GM10847 (cell line): ENCODE data around the gene LAMA2.

ENCODE experiments used
- POLR2A ChIP-seq: IDR thresholded peaks from 2 replicates; pipeline ENCODE4 v1.6.1; 2011; ENCODE audit not compliant: insufficient read length; ENCODE audit errors: extremely low read depth

Gene LAMA2

DNA sequence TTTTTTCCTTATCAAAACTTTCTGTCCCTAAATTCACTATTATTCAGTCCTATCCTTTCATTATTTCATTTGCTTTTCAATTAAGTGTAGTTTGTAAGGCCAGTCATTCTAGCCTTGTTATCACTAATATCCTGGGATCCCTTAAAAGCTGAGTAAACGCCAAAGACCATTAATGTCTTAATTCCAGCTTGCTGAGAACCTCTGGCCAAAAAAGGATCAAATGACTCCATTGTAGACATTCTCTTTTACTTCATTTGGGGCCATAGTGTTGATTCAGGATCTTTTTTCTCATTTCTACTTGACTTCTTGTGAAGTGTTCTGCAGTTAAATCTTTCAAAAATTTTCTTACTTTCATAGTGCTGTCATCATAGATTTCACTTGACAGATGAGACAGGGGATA, 379.7 kb downstream of the LAMA2 start:
- no peak for TF ChIP-seq POLR2A

- no peak for TF ChIP-seq POLR2A
Observed at GRCh38 chr6:129263176-129263575, 380.2 kb downstream of the LAMA2 start.

GRCh38 chr6:129264480-129265045, 381.6 kb downstream of the LAMA2 start:
- TF ChIP-seq POLR2A = no peak

GRCh38 chr6:129267028-129267427, 384.1 kb downstream of the LAMA2 start:
- TF ChIP-seq POLR2A = no peak

DNA sequence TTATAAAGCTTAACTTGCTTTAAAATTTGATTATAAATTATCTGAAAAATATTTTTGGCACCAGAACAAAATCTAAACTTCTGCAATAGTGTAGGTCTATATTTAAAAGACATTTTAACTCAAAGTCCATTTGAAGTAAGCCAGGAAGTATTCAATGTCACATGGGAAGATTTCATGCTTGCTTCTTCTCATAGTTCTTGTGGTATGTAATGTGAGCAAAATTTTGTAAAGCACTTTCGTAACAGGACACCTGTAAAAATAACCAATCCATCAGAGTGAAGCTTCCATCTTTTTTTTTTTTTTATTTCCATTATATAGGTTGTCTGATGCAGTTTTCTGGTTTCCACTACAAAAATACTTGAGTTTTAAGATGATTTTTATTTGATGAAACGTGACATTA, 386.1 kb downstream of the LAMA2 start:
- TF ChIP-seq POLR2A = no peak

- no peak for TF ChIP-seq POLR2A
Observed at GRCh38 chr6:129269891-129270290, 387.0 kb downstream of the LAMA2 start.

DNA sequence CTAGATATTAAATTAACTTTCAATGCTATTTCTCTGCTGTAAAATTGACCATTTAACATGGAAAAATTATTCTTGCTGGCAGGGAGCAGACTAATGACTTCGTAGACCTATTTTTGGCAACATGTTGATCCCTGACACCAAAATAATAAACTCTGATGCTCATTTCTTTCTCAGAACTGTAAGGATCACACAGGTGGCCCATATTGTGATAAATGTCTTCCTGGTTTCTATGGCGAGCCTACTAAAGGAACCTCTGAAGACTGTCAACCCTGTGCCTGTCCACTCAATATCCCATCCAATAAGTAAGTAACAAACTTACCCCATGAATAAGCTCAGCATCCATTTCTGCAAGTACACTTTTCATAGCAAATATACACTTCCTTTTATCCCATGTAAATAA, 387.5 kb downstream of the LAMA2 start:
- no peak for TF ChIP-seq POLR2A

DNA sequence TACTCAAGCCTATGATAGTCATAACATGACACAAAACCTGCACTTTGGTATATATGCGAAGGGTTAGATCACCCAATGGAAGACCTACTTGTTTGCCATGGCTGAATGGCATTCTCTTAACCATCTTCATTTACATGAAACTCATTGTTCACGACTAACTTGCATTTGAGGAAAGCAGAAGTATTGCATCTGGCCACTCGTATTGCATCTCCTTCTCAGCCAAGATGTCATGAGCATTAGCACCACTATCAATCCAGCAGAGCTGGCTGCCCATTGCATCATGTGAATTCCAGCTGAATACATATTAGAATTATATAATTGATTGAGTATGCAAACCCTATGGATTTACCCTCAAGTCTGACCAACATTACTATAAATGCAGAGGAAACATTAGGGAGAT, 390.2 kb downstream of the LAMA2 start:
- TF ChIP-seq POLR2A = no peak

GRCh38 chr6:129276461-129276860, 393.5 kb downstream of the LAMA2 start:
- no peak for TF ChIP-seq POLR2A

- TF ChIP-seq POLR2A = no peak
Observed at GRCh38 chr6:129276986-129277385, 394.0 kb downstream of the LAMA2 start.

GRCh38 chr6:129279343-129280292, 396.7 kb downstream of the LAMA2 start:
- no peak for TF ChIP-seq POLR2A

DNA sequence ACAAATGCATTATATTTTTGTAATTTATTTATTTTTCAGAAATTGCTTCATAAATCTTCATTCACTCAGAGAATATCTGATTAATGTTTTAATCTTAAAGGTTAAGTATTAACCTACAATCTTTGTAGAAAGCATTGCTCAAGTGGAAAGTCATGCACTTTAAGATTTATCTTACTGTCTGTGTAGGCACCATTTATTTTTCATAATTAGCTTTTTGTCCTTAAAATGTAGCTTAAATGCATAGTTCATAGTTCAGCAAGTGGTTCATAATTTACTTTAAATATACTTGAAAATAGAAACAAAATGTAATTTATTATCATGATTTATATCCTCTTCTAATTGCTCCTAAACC, 397.3 kb downstream of the LAMA2 start:
- no peak for TF ChIP-seq POLR2A

- TF ChIP-seq POLR2A = no peak
Observed at GRCh38 chr6:129280749-129281148, 397.8 kb downstream of the LAMA2 start.

GRCh38 chr6:129281168-129281796, 398.3 kb downstream of the LAMA2 start:
- no peak for TF ChIP-seq POLR2A

- no peak for TF ChIP-seq POLR2A
Observed at GRCh38 chr6:129282019-129282418, 399.1 kb downstream of the LAMA2 start.

DNA sequence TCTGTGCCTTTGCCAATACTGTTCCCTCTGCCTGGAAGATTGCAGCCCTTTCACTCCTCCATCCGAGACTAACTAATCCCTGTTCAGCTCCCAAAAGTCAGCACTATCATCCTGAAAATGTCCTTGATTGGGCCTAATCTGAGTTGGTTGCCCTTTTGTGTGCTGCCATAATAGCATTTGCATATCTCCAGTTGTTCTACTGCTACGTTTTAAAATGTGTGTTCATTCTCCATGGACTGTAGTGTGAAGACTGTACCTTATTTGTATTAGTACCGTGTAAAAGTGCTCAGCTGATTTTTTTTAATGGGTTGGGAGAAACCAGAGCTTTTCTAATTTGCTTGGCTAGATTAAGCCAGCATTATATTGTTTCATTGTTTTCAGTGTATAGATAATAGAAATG, 401.3 kb downstream of the LAMA2 start:
- TF ChIP-seq POLR2A = no peak
